DMS53 treated with DMSO at 0.1 percent for 48 hours (cell line): Measurements from ENCODE around the gene CES4A.
"Not testable (repeated sequence)": the region's sequence is repeated elsewhere in the genome, so short reads cannot be mapped to it uniquely, and the experiment has no call there.

Experiments used
- DNase-seq: peaks from one replicate; lab custom pipeline; 2025; ENCODE audit not compliant: unreplicated experiment; lab: John Stamatoyannopoulos, UW

CES4A gene

GRCh38 chr16:66988197-66988788, at the start of gene CES4A:
TSS of gene CES4A (plus strand) at chr16:66988589. CDS start at chr16:66988773, 184 bp downstream.
- no peak for DNase-seq

- no peak for DNase-seq
These were observed 49.0 kb upstream of the CES4A start for GRCh38 chr16:66939366-66939765.

GRCh38 chr16:66940236-66940635, 48.2 kb upstream of the CES4A start:
- no peak for DNase-seq

GRCh38 chr16:66942981-66943380, 45.4 kb upstream of the CES4A start:
- DNase-seq: no peak

- DNase-seq: no peak
These were observed 44.8 kb upstream of the CES4A start for GRCh38 chr16:66943426-66944053.

- DNase-seq: no peak
These were observed 44.3 kb upstream of the CES4A start for GRCh38 chr16:66944054-66944441.

GRCh38 chr16:66944971-66945370, 43.4 kb upstream of the CES4A start:
- DNase-seq: not testable (repeated sequence)

- no peak for DNase-seq
These were observed 42.5 kb upstream of the CES4A start for GRCh38 chr16:66945939-66946338.

GRCh38 chr16:66946541-66946940, 41.8 kb upstream of the CES4A start:
- DNase-seq: no peak

GRCh38 chr16:66946974-66947301, 41.5 kb upstream of the CES4A start:
- DNase-seq: no peak

GRCh38 chr16:66947302-66948065, 40.9 kb upstream of the CES4A start:
- peak; percentile 72 for DNase-seq

GRCh38 chr16:66948134-66948836, 40.1 kb upstream of the CES4A start:
- no peak for DNase-seq

GRCh38 chr16:66948837-66949225, 39.6 kb upstream of the CES4A start:
- DNase-seq: no peak

GRCh38 chr16:66949472-66949871, 38.9 kb upstream of the CES4A start:
- no peak for DNase-seq

GRCh38 chr16:66950437-66950836, 38.0 kb upstream of the CES4A start:
- no peak for DNase-seq

- no peak for DNase-seq
These were observed 37.2 kb upstream of the CES4A start for GRCh38 chr16:66950971-66951790.

GRCh38 chr16:66952430-66953110, 35.8 kb upstream of the CES4A start:
- no peak for DNase-seq

- no peak for DNase-seq
These were observed 34.8 kb upstream of the CES4A start for GRCh38 chr16:66953462-66954096.

GRCh38 chr16:66954097-66954659, 34.2 kb upstream of the CES4A start:
- DNase-seq: peak; percentile 48
